Fibroblast of gingiva (primary cell): ENCODE results near the gene SLC66A2.

Source experiments
- DNase-seq: peaks from one replicate; pipeline ENCODE4 v3.0.0-alpha.2; 2011; ENCODE audit warnings: low read depth

The SLC66A2 gene

DNA sequence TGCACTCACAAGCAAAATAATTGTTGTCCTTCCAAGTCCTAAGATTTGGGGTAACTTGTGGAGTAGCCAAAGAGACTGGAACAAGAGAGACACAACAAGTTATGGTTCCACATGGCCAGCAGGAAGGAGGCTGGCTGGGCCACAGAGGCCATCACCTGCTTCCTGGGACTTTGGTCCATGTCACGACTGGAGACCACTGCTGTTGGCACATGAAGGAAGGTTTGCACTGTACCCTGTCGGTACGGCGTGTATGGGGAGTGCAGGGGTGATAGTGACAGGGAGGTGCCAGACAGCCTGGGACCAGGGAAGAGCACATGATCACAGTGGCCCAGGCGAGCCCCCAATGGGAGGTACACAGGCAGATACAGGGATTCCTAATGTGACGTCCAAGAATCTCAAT is 15.5 kb downstream of the SLC66A2 start:
- DNase-seq, result no peak

GRCh38 chr18:79935499-79935898 is 16.0 kb downstream of the SLC66A2 start:
- DNase-seq, result no peak

DNA sequence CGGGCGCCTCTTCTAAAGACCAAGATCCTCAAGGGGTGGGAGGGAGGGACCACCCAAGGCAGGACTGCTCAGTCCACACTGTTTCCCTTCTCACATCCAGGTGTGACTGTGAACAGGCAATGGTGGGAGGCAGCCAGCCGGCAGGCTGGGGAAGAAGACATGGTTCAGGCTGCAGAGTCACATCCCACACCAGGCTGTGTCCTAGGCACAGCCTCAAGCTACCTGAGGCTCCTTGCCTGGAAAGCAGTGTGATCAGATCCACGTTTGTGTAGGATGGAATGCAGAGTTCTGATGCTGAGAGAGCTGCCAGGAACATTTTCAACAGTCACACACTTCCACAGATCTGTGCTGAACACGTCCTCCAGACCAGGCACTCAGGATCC is 16.4 kb downstream of the SLC66A2 start:
- no peak for DNase-seq

- DNase-seq, result no peak
Observed at GRCh38 chr18:79934311-79935097, 16.9 kb downstream of the SLC66A2 start.

- DNase-seq, result no peak
Observed at GRCh38 chr18:79933765-79934164, 17.7 kb downstream of the SLC66A2 start.

DNA sequence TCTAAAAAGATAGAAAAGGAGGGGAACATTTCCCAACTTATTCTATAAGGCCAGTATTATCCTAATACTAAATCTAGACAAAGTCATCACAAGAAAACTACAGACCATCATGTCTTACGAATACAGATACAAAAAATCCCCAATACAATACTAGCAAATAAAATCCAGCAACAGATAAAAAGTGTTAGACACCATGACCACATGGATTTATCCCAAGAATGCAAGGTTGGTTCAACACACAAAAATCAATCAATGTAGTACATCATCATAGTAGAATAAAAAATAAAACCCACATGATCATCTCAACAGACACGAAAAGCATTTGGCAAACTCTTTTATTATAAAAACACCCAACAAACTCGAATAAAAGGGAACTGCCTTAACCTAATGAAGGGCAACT is 18.5 kb downstream of the SLC66A2 start:
- DNase-seq, result no peak

DNA sequence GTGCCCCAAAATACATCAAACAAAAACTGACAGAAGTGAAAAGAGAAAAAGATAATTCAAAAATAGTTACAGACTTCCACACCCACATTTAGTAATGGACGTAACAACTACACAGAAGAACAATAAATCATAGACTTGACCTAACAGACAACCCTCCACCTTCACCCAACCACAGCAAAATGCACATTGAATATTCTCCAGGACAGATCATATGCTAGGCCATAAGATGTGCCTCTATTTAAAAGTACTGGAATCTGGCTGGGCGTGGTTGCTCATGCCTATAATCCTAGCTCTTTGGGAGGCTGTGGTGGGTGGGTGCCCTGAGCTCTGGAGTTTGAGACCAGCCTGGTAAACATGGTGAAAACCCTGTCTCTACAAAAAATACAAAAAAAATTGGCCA is 20.0 kb downstream of the SLC66A2 start:
- no peak for DNase-seq

DNA sequence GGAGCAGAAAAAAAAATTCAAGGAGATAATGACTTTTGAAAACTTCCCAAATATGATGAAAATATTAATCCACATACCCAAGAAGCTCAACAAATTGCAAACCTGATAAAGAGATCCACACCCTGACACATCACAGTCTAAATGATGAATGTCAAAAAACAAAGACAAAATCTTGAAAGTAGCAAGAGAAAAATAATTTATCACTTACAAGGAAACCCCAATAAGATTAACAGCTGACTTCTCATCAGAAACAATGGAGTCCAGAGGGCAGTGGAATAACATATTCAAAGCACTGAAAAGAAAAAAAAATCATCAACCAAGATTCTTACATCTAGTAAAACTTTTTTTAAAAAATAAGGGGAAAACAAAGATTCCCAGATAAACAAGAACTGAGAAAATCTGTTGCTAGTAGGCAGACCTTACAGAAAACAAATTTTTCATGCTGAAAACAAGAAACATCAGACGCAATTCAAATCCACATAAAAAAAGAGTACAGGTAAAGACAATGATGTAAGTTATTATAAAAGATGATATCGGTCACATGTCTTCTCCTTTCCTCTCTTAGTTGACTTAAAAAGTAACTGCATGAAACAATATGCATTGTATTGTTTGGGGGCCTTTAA is 21.3 kb downstream of the SLC66A2 start:
- DNase-seq, result no peak

DNA sequence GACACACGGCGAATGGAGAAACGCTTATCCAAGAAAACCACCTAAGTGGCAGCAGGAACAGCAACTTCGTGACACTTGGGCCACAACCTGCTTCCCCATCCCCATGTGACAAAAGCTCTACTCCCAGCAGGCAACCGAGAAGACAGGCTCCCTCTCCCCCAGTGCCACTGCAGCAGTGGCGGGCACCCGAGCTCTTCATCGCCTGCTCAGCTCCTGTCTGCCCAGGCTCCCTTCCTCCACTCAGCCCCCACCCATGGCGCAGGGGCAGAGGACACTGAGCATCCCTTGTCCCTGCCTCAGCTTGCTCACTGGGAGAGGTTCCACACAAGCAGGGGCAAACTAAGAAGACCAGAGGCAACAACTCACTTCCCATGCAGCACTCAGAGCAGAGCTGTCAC is 22.9 kb downstream of the SLC66A2 start:
- no peak for DNase-seq

GRCh38 chr18:79927607-79928562 is 23.6 kb downstream of the SLC66A2 start:
- no peak for DNase-seq

DNA sequence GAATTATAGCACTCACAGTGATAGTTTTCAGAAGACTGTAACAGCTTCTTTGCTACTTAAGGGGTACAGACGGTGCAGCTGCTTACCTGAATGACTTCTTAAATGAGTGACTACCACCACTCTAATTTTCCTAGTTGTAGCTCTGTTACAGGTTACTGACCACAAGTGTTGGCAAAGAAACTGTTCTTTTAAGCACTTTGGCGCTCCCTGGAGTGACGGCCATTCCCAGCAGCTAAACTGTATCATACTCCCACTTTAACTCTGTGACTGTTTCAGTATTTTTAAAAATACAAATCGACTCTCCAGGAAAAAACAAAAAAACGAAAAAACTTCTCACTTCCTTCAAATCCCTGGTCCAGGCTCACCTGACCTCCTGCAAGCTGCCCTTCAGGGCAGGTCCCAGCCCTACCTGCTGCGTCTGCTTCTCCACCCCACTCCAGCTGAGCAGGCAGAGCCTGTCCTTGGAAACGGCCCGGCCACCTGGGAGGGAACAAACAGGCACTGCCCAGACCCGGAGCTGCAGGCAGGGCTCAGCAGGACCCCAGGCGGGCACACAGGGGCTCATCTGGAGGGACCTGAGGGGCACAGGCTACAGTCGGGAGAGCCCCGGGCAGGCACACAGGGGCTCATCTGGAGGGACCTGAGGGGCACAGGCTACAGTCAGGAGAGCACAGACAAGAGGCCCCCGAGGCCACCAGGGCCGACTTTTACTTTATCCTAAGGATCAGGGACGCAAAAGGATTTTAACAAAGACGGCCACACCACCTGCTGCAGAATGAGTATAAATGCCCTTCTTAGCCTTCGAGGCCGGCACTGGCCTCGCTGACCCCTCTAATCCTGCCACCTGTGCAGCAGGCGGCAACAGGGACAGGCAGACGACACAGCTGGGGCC is 24.5 kb downstream of the SLC66A2 start:
- DNase-seq, result no peak

GRCh38 chr18:79926306-79926705 is 25.1 kb downstream of the SLC66A2 start:
- no peak for DNase-seq

DNA sequence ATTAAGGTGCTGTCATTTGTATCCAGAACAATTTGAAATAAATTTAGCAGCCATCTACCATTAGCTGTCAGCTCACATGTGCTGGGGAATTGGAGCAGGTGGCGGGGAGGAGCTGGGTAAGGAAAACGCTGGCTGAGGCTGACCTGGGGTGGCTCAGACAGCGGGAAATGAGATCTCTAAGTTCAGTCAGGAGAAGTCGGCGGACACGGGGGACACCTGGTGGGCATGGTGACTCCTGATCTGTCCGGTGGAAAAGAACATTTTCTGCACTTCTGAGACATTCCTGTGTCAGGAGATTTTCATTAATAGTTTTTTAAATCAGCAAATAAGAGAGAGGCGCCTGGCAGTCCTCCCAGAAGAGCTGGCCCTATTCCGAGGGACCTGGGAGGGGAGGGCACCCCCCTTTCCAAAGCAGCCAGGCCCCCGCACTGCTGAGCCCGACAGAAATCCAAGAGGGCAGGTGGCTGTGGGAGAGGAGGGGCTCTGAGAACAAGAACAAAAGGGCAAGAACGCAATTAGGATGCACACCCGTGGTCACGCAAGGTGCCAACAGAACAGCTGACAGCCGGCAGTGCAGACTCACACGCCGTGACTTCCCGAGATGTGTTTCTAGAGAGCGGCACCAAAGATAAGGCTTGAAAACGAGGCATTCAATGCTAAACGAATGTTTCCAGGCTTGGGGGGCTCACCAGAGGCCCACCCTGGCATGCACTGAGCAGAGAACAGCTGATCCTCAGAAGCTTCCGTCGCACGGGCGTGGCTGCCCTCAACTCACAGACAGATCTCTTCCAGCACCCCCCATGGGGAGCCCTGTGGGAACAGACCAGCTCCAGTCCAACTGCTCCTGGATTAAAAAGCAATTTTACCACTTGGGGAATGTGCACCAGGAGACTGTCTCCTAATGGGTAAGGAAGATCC is 26.4 kb downstream of the SLC66A2 start:
- DNase-seq, result no peak

DNA sequence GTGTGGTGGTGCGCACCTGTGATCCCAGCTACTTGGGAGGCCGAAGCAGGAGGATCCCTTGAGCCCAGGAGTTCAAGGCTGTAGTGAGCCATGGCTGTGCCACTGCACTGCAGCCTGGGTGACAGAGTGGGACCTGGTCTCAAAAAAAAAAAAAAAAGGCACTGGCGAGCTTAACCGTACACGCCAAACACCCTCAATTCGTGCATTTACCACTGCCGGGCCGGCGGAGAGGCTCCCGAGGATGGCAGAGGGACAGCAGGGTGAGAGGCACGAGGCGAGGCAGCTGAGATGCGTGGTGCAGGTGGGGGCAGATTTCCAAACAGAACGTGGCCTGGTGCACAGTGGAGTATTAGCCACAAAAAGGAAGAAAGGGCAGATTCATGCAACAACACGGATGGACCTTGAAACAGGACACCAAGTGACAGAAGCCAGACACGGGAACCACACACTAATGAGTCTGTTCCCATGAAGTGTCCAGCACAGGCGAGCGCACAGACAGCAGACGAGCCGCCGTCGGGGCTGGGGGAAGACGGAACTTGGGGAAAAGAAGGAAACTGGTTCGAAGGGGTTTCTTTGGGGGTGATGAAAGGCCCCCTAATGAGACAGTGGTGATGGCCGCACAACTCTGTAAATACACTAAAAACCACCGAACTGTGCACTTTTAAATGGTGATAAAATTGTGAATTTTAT is 27.4 kb downstream of the SLC66A2 start:
- no peak for DNase-seq

GRCh38 chr18:79922971-79923411 is 28.5 kb downstream of the SLC66A2 start:
- DNase-seq, result no peak

- DNase-seq, result no peak
Observed at GRCh38 chr18:79921984-79922965, 29.2 kb downstream of the SLC66A2 start.

DNA sequence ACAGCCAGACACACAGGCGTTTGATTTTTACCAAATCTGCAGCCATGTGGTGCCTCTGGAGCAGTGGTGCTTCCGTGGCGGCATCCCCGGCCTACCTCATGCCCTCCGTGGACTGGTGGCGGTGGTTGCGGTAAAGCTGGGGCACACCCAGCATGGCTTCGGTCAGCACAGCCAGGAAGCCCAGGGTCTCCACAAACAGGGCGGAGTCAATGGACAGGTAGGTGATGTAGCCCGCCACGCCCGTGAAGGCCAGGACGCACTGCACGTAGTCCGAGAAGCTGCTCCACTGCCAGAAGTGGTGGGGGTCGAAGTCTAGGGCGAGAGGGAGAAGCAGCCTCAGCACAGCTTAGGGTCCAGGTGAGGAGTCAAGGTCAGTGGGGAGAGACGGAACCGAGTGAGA is 32.4 kb downstream of the SLC66A2 start:
- DNase-seq, result no peak

DNA sequence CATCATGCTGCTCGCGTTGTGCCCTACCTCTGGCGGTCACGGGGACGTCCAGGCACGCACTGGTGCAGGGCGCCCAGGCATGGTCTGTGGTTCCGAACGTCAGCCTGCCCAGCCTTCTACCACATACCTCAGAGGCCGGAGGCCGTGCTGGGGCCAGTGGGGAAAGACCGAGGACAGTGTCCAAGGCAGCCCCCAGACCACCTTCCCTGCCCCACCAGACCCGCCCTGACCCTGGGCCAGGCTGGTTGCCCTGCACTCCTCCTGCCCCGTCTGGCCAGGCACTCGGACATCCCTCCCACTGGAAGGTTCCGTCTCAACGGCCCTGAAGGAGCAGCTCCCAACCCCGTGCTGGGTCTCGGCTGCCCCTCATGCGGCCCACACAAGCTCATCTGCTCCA is 32.8 kb downstream of the SLC66A2 start:
- no peak for DNase-seq
